Smooth muscle cell (in vitro differentiated cells): ENCODE measurements around the gene ADAMTS9. TPM values are rescaled to one million over a fixed set of nuclear protein-coding genes. Genes with fewer than 3 reads are reported as not detected.

Experiments
- DNase-seq: peaks from one replicate; lab custom pipeline; 2025; ENCODE audit not compliant: unreplicated experiment; lab: John Stamatoyannopoulos, UW
- H2AFZ ChIP-seq: fragments of 200-600 bp; sonication (generic); 2 replicates; pipeline ENCODE4 v1.6.0; 2016; ENCODE audit warnings: antibody characterized with exemption, low read depth, mild to moderate bottlenecking
- H3F3A ChIP-seq: fragments of 200-600 bp; sonication (generic); 2 replicates; pipeline ENCODE4 v1.6.0; 2017; ENCODE audit warnings: antibody characterized with exemption, low read depth
- H3K27ac ChIP-seq: fragments of 200-600 bp; sonication (generic); 2 replicates; pipeline ENCODE4 v1.5.1; 2016; ENCODE audit warnings: low read depth, mild to moderate bottlenecking
- H3K27me3 ChIP-seq: fragments of 200-600 bp; sonication (generic); 2 replicates; pipeline ENCODE4 v1.6.1; 2016; ENCODE audit warnings: low read depth, mild to moderate bottlenecking
- H3K36me3 ChIP-seq: fragments of 200-600 bp; sonication (generic); 2 replicates; pipeline ENCODE4 v1.5.1; 2016; ENCODE audit warnings: low read depth
- H3K4me1 ChIP-seq: fragments of 200-600 bp; sonication (generic); 2 replicates; pipeline ENCODE4 v1.5.1; 2016; ENCODE audit warnings: low read depth
- H3K4me2 ChIP-seq: fragments of 200-600 bp; sonication (generic); 2 replicates; pipeline ENCODE4 v1.6.0; 2016; ENCODE audit warnings: mild to moderate bottlenecking
- H3K4me3 ChIP-seq: fragments of 200-600 bp; sonication (generic); 2 replicates; pipeline ENCODE4 v1.5.1; 2016; ENCODE audit warnings: mild to moderate bottlenecking
- H3K79me2 ChIP-seq: fragments of 200-600 bp; sonication (generic); 2 replicates; pipeline ENCODE4 v1.6.0; 2016; ENCODE audit warnings: low read depth, mild to moderate bottlenecking
- H3K9ac ChIP-seq: fragments of 200-600 bp; sonication (generic); 2 replicates; pipeline ENCODE4 v1.6.0; 2016; ENCODE audit warnings: low read depth
- H3K9me3 ChIP-seq: fragments of 200-600 bp; sonication (generic); replicated peaks from 2 replicates; pipeline ENCODE4 v1.5.1; 2016; ENCODE audit warnings: low read depth
- H4K20me1 ChIP-seq: fragments of 200-600 bp; sonication (generic); 2 replicates; pipeline ENCODE4 v1.6.0; 2016; ENCODE audit warnings: low read depth
- WGBS: methylation state at CpG from one replicate; pipeline ENCODE4 v1.1.7; 2016; ENCODE audit warnings: low lambda C conversion rate; 5-methylcytosine and 5-hydroxymethylcytosine counted together
- polyA plus RNA-seq: library from polyadenylated mRNA; unstranded; fragments of >200 nt; fragmentation: Nextera tagmentation; extraction: Ambion mirVana; gene quantifications from 2 replicates; pipeline ENCODE4 v1.2.1, GENCODE V29; 2016
- total RNA-seq: library from RNA; depleted of rRNA; stranded (reverse); fragments of >200 nt; gene quantifications from 2 replicates; pipeline ENCODE4 v1.2.3, GENCODE V29; 2014
- TF ChIP-seq, protein P1 (sequence below): fragments of 200-600 bp; sonication (generic); IDR thresholded peaks from 2 replicates; pipeline ENCODE4 v1.5.1; 2017; ENCODE audit warnings: borderline replicate concordance, mild to moderate bottlenecking, antibody characterized with exemption; ENCODE audit not compliant: insufficient read depth, poor library complexity, severe bottlenecking

Gene ADAMTS9
- total and polyA plus RNA-seq, 2 experiments from 2014 or later, result 18.7 to 66.6 TPM

DNA sequence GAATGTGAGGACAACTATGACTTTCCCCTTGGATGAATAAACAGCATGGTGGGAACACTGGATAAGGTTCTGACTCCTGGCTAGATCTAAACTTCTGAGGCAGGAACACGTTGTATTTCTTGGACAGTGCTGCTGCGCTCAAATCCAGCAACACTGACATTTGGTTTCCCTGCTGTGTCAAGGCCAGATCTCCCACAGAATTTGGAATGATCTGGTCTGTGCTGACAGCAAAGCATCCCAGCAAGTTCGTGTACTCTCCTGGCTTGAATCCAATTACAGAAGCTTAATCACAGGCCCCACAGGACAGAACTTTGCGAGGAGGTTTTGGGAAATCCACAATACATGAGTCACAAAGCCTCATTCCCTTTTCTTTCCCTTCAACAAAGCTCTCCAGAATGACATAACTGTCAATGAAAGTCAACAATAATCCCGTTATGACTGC is 92.5 kb downstream of the ADAMTS9 start:
- no peak overlapping the region for H3K4me2 ChIP-seq
- no peak overlapping the region for H3K9ac ChIP-seq
- H3K4me3 ChIP-seq, result no peak overlapping the region
- no peak overlapping the region for H2AFZ ChIP-seq
- no peaks in the 10 kb centered on the region for H3K79me2 ChIP-seq
- peak overlapping the region; percentile 21 for H3K27ac ChIP-seq
- TF ChIP-seq, protein P1, sequence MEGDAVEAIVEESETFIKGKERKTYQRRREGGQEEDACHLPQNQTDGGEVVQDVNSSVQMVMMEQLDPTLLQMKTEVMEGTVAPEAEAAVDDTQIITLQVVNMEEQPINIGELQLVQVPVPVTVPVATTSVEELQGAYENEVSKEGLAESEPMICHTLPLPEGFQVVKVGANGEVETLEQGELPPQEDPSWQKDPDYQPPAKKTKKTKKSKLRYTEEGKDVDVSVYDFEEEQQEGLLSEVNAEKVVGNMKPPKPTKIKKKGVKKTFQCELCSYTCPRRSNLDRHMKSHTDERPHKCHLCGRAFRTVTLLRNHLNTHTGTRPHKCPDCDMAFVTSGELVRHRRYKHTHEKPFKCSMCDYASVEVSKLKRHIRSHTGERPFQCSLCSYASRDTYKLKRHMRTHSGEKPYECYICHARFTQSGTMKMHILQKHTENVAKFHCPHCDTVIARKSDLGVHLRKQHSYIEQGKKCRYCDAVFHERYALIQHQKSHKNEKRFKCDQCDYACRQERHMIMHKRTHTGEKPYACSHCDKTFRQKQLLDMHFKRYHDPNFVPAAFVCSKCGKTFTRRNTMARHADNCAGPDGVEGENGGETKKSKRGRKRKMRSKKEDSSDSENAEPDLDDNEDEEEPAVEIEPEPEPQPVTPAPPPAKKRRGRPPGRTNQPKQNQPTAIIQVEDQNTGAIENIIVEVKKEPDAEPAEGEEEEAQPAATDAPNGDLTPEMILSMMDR, result no peak
- peaks cover 13% of the 10 kb centered on the region for H3K4me1 ChIP-seq
- H4K20me1 ChIP-seq, result no peaks in the 10 kb centered on the region
- DNase-seq, result no peak
- H3F3A ChIP-seq, result no peaks in the 10 kb centered on the region
- peaks cover 5% of the 10 kb centered on the region for H3K36me3 ChIP-seq
- no peaks in the 10 kb centered on the region for H3K27me3 ChIP-seq
- no peaks in the 10 kb centered on the region for H3K9me3 ChIP-seq
- WGBS, result 33% methylated on average over 5 of the region's 5 CpGs

DNA sequence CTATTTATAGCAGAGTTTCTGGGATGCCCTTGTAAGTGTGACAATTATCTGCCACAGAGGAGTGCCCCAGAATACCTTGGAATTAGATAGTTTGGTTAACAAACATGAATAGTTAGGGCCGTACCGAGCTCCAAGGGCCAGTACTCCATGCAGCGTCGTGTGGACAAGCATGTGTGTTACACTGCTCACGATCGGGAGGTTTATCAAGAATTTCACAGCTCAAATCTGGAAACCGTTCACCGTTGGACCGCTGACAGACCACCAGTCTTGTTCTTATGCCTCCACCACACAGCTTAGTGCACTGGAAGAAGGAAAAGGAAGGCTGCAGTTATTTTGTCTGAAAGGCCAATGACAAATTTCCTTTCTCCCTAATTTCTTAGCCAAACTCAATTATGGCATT is 93.7 kb downstream of the ADAMTS9 start:
- Histone ChIP-seq H3K36me3 (peaks cover 5% of the 10 kb centered on the region), H3K27ac (no peak overlapping the region), H3K27me3 (no peaks in the 10 kb centered on the region), H4K20me1 (no peaks in the 10 kb centered on the region), H2AFZ (no peak overlapping the region), H3K4me3 (no peak overlapping the region), H3K4me1 (peaks cover 2% of the 10 kb centered on the region), H3K4me2 (no peak overlapping the region), H3K9ac (no peak overlapping the region), H3K79me2 (no peaks in the 10 kb centered on the region), H3K9me3 (no peaks in the 10 kb centered on the region), H3F3A (no peaks in the 10 kb centered on the region)
- TF ChIP-seq, protein P1, result no peak
- DNase-seq, result no peak
- over 99% methylated on average over 9 of the region's 9 CpGs for WGBS

DNA sequence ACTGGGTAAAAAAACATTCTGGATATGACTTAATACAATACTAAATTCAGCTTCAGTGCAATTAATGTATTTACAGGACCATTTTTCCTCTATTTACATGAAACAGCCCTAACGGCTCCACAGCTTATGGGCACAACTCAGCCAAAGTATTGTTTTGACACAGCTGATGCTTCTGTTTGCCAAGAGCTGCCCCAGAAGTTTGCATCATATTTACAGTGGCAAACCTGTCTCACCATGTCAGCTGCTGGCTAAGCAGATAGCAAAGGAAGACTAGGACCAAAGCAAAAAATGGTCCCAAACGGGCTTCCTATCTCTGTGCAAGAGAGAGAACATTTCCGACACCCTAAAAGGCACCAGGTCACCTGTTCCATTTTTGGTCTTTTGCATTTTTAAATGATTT is 94.5 kb downstream of the ADAMTS9 start:
- WGBS, result 97% methylated on average over 3 of the region's 3 CpGs
- no peak overlapping the region for H3K4me3 ChIP-seq
- TF ChIP-seq, protein P1, result no peak
- peaks cover 5% of the 10 kb centered on the region for H3K36me3 ChIP-seq
- H3K79me2 ChIP-seq, result no peaks in the 10 kb centered on the region
- H3K4me1 ChIP-seq, result no peaks in the 10 kb centered on the region
- no peak overlapping the region for H3K27ac ChIP-seq
- H2AFZ ChIP-seq, result no peak overlapping the region
- DNase-seq, result no peak
- H3K9ac ChIP-seq, result no peak overlapping the region
- no peak overlapping the region for H3K4me2 ChIP-seq
- H4K20me1 ChIP-seq, result no peaks in the 10 kb centered on the region
- H3K27me3 ChIP-seq, result no peaks in the 10 kb centered on the region
- no peaks in the 10 kb centered on the region for H3K9me3 ChIP-seq
- no peaks in the 10 kb centered on the region for H3F3A ChIP-seq

DNA sequence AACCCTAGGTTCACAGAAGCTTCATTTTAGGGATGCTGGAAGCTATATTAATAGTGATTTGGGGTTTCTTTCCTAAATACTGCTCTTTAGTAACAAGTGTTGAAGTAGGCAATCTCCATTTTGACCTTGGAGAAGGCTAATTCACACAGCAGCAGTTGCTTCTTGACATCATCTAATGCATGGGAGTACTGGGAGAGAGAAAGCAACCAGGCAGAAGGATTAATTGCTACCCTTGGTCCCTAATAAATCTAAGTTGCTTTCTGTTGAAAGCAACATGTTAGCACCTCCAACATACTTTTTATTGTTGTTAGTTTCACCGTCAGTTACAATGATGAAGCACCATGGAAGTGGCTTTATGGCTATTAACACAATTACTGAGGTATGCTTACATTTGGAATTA is 96.2 kb downstream of the ADAMTS9 start:
- Histone ChIP-seq H3K4me1 (no peaks in the 10 kb centered on the region), H3K27ac (no peak overlapping the region), H3K27me3 (no peaks in the 10 kb centered on the region), H3F3A (no peaks in the 10 kb centered on the region), H3K9me3 (no peaks in the 10 kb centered on the region), H2AFZ (no peak overlapping the region), H3K4me3 (no peak overlapping the region), H4K20me1 (no peaks in the 10 kb centered on the region), H3K36me3 (peaks cover 5% of the 10 kb centered on the region), H3K4me2 (no peak overlapping the region), H3K79me2 (no peaks in the 10 kb centered on the region), H3K9ac (no peak overlapping the region)
- no peak for DNase-seq
- TF ChIP-seq, protein P1, result no peak
- 83% methylated on average over 1 of the region's 1 CpG for WGBS
